ENCODE results near the gene MLPH. TPM values are rescaled to one million over a fixed set of nuclear protein-coding genes. Genes with fewer than 3 reads are reported as not detected.

The MLPH gene
- total and polyA plus RNA-seq, 2 of the 13 experiments (the other 11 are each of a cell fraction or from before 2014, with no cell fraction given): 0.12 TPM; not detected in 1

GRCh38 chr2:237585590-237586221 is 98.7 kb downstream of the MLPH start (continued):
- TF ChIP-seq ARID2 (CRISPR knock-in tag; IDR thresholded peaks at IDR 0.05; ENCODE audit: borderline replicate concordance): no peak
- peak; percentile 86; the same call in 1 of the 2 replicates for TF ChIP-seq ZNF766 (CRISPR knock-in tag; IDR thresholded peaks at IDR 0.05; ENCODE audit: borderline replicate concordance)
- no peak for TF ChIP-seq MLLT10 (CRISPR knock-in tag; IDR thresholded peaks at IDR 0.05)
- TF ChIP-seq HOXA3 (CRISPR knock-in tag; IDR thresholded peaks at IDR 0.05): peak; percentile 92
- no peak for TF ChIP-seq MLXIP (CRISPR knock-in tag; IDR thresholded peaks at IDR 0.05; ENCODE audit: borderline replicate concordance)
- TF ChIP-seq GABPB1 (CRISPR knock-in tag; IDR thresholded peaks at IDR 0.05): peak; percentile 83
- TF ChIP-seq EP300 (IDR thresholded peaks at IDR 0.05; ENCODE audit: low read depth in 2 of 2, low read length in 2 of 2): peak in 1 of 2 experiments; percentile 94; a peak in 2 of 4 replicates
- TF ChIP-seq EP300 (CRISPR knock-in tag; IDR thresholded peaks at IDR 0.05; ENCODE audit: borderline replicate concordance): peak; percentile 73; the same call in 1 of the 2 replicates
- TF ChIP-seq ZHX2 (IDR thresholded peaks at IDR 0.05; ENCODE audit: low read depth): no peak
- TF ChIP-seq ZHX2 (CRISPR knock-in tag; IDR thresholded peaks at IDR 0.05; ENCODE audit: borderline replicate concordance): no peak
- peak; percentile 95 for TF ChIP-seq ZNF784 (CRISPR knock-in tag; IDR thresholded peaks at IDR 0.05; ENCODE audit: borderline replicate concordance)
- TF ChIP-seq ZBTB21 (CRISPR knock-in tag; IDR thresholded peaks at IDR 0.05): no peak
- no peak for TF ChIP-seq USF2 (IDR thresholded peaks at IDR 0.05; ENCODE audit: low read depth, low read length)
- no peak; the same call in 1 of the 2 replicates for TF ChIP-seq USF2 (CRISPR knock-in tag; IDR thresholded peaks at IDR 0.05; ENCODE audit: borderline replicate concordance)
- no peak for TF ChIP-seq SMYD3 (CRISPR knock-in tag; IDR thresholded peaks at IDR 0.05)
- TF ChIP-seq ZZZ3 (CRISPR knock-in tag; IDR thresholded peaks at IDR 0.05; ENCODE audit: borderline replicate concordance): 0 out of 2 replicates have a peak, but pooled peaks have one; percentile 62
